Measurements from ENCODE around the gene CEP112.

The CEP112 gene

GRCh38 chr17:66073384-66073783 lies 118.5 kb downstream of the CEP112 start:
- DNase-seq (ENCODE audit: low read depth) = no peak

GRCh38 chr17:66063686-66064085 lies 128.2 kb downstream of the CEP112 start:
- no peak for DNase-seq (ENCODE audit: low read depth)

GRCh38 chr17:66056148-66056547 lies 135.8 kb downstream of the CEP112 start:
- no peak for DNase-seq (ENCODE audit: low read depth)

GRCh38 chr17:66054242-66054641 lies 137.7 kb downstream of the CEP112 start:
- no peak for DNase-seq (ENCODE audit: low read depth)

GRCh38 chr17:66044083-66044482 lies 147.8 kb downstream of the CEP112 start:
- no peak for DNase-seq (ENCODE audit: low read depth)

- DNase-seq (ENCODE audit: low read depth) = no peak
Measured at GRCh38 chr17:66043419-66043818, 148.5 kb downstream of the CEP112 start.

- DNase-seq (ENCODE audit: low read depth) = no peak
Measured at GRCh38 chr17:66040402-66040801, 151.5 kb downstream of the CEP112 start.

- no peak for DNase-seq (ENCODE audit: low read depth)
Measured at GRCh38 chr17:66038125-66038524, 153.8 kb downstream of the CEP112 start.

GRCh38 chr17:66037221-66037620 lies 154.7 kb downstream of the CEP112 start:
- no peak for DNase-seq (ENCODE audit: low read depth)

GRCh38 chr17:66032082-66032712 lies 159.7 kb downstream of the CEP112 start:
- no peak for DNase-seq (ENCODE audit: low read depth)

- DNase-seq (ENCODE audit: low read depth) = no peak
Measured at GRCh38 chr17:66025551-66025950, 166.4 kb downstream of the CEP112 start.

- no peak for DNase-seq (ENCODE audit: low read depth)
Measured at GRCh38 chr17:66021757-66022156, 170.2 kb downstream of the CEP112 start.

GRCh38 chr17:66018786-66019185 lies 173.1 kb downstream of the CEP112 start:
- no peak for DNase-seq (ENCODE audit: low read depth)

- no peak for DNase-seq (ENCODE audit: low read depth)
Measured at GRCh38 chr17:66016231-66016630, 175.7 kb downstream of the CEP112 start.

- DNase-seq (ENCODE audit: low read depth) = no peak
Measured at GRCh38 chr17:66008680-66009079, 183.3 kb downstream of the CEP112 start.

GRCh38 chr17:66006654-66007053 lies 185.3 kb downstream of the CEP112 start:
- DNase-seq (ENCODE audit: low read depth) = no peak

- no peak for DNase-seq (ENCODE audit: low read depth)
Measured at GRCh38 chr17:66002812-66003211, 189.1 kb downstream of the CEP112 start.

GRCh38 chr17:66002063-66002585 lies 189.8 kb downstream of the CEP112 start:
- DNase-seq (ENCODE audit: low read depth) = no peak

- DNase-seq (ENCODE audit: low read depth) = no peak
Measured at GRCh38 chr17:66000216-66000615, 191.7 kb downstream of the CEP112 start.

- no peak for DNase-seq (ENCODE audit: low read depth)
Measured at GRCh38 chr17:65998675-65999074, 193.3 kb downstream of the CEP112 start.

- DNase-seq (ENCODE audit: low read depth) = no peak
Measured at GRCh38 chr17:65994679-65995078, 197.3 kb downstream of the CEP112 start.

- DNase-seq (ENCODE audit: low read depth) = no peak
Measured at GRCh38 chr17:65994114-65994513, 197.8 kb downstream of the CEP112 start.

- DNase-seq (ENCODE audit: low read depth) = no peak
Measured at GRCh38 chr17:65990593-65990992, 201.3 kb downstream of the CEP112 start.

GRCh38 chr17:65988451-65988850 lies 203.5 kb downstream of the CEP112 start:
- DNase-seq (ENCODE audit: low read depth) = no peak
